Lower lobe of right lung (tissue), 2 donors: ENCODE measurements around the gene VAX1. TPM values are rescaled to one million over a fixed set of nuclear protein-coding genes. Genes with fewer than 3 reads are reported as not detected.
A peak's percentile ranks its signal among the peaks of the same experiment; 100 is the strongest.
"Not testable (repeated sequence)": the region's sequence is repeated elsewhere in the genome, so short reads cannot be mapped to it uniquely, and the experiment has no call there.

Experiments used
- ATAC-seq, 2 donors: fragments of 200-7000 bp; cut with Tn5 transposase; one replicate each; pipeline ENCODE4 v1.9.1; 2020 to 2022; ENCODE audit warnings: mild to moderate bottlenecking in 2 of 2, moderate library complexity in 2 of 2
- DNase-seq: peaks from one replicate; pipeline ENCODE4 v3.0.0-alpha.2; 2020
- H3K27ac ChIP-seq: fragments of 200-600 bp; one replicate; pipeline ENCODE4 v1.8.0; 2022
- H3K27me3 ChIP-seq: fragments of 200-600 bp; one replicate; pipeline ENCODE4 v1.8.0; 2022; ENCODE audit warnings: low read depth
- H3K36me3 ChIP-seq: fragments of 200-600 bp; one replicate; pipeline ENCODE4 v1.8.0; 2022; ENCODE audit warnings: mild to moderate bottlenecking
- H3K4me1 ChIP-seq: fragments of 200-600 bp; one replicate; pipeline ENCODE4 v1.8.0; 2022
- H3K4me3 ChIP-seq: fragments of 200-600 bp; one replicate; pipeline ENCODE4 v1.8.0; 2022; ENCODE audit warnings: mild to moderate bottlenecking
- H3K9me3 ChIP-seq: fragments of 200-600 bp; one replicate; pipeline ENCODE4 v1.8.0; 2022
- intact Hi-C: fragments of 100-400 bp; cut with DNase I; formaldehyde crosslinking; loops from one replicate; pipeline ENCODE4 v1.11.0; 2022
- long read RNA-seq: library from polyadenylated mRNA; unstranded; transcript quantifications from one replicate; pipeline ENCODE4 v2.0.0, GENCODE V29; 2021
- total RNA-seq: library from RNA; stranded (reverse); fragmentation: NEBNext Ultra II Directional; extraction: Animal tissue kit (Norgen Biotek cat#: 25700); gene quantifications from one replicate; pipeline ENCODE4 v1.2.1, GENCODE V29; 2021
- TF ChIP-seq, protein P1 (sequence below): fragments of 200-600 bp; IDR thresholded peaks from one replicate; pipeline ENCODE4 v1.8.0; 2022; ENCODE audit warnings: antibody characterized with exemption, mild to moderate bottlenecking
- donor health status: DM: no; HTN: yes; CAD: no; lungs with severe emphysema.

The VAX1 gene, protein sequence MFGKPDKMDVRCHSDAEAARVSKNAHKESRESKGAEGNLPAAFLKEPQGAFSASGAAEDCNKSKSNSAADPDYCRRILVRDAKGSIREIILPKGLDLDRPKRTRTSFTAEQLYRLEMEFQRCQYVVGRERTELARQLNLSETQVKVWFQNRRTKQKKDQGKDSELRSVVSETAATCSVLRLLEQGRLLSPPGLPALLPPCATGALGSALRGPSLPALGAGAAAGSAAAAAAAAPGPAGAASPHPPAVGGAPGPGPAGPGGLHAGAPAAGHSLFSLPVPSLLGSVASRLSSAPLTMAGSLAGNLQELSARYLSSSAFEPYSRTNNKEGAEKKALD
- not detected for total RNA-seq
- long read RNA-seq, result 0 reads

DNA sequence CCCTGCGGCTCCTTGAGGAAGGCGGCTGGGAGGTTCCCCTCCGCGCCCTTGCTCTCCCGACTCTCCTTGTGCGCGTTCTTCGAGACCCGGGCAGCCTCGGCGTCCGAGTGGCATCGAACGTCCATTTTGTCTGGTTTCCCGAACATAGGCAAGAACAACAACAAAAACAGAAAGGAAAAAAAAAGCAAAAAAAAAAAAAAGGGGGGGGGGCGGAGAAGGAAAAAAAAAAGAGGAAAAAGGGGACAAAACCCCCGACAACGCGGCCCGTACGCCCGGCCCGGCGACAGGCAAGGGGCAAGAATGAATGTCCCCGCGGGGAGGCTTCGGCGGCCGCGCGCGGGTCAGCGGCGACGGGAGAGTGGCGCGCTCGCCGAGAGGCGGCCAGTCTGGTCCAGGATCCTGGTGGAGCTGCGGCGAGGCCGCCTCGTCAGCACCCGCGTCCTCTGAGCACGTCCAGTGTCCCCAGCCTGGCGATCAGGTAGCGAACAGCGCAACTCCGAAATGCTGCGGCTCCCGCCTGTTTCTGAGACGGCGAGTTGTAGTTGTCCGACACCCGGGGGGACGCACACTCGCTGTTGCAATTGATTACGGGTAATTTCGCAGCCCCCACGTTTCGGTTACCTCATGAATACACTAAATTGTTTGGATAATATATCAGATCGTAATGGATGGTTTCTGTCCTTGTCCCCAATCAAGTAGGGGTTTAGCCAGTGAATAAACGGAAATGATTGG lies at the start of gene VAX1:
VAX1 (minus strand) TSS at position 360 of the 732 bp plus-strand sequence; CDS start at position 146, 214 bp downstream.
- H3K27me3 ChIP-seq, result peaks cover 96% of the 10 kb centered on the region
- ATAC-seq, result no peak

DNA sequence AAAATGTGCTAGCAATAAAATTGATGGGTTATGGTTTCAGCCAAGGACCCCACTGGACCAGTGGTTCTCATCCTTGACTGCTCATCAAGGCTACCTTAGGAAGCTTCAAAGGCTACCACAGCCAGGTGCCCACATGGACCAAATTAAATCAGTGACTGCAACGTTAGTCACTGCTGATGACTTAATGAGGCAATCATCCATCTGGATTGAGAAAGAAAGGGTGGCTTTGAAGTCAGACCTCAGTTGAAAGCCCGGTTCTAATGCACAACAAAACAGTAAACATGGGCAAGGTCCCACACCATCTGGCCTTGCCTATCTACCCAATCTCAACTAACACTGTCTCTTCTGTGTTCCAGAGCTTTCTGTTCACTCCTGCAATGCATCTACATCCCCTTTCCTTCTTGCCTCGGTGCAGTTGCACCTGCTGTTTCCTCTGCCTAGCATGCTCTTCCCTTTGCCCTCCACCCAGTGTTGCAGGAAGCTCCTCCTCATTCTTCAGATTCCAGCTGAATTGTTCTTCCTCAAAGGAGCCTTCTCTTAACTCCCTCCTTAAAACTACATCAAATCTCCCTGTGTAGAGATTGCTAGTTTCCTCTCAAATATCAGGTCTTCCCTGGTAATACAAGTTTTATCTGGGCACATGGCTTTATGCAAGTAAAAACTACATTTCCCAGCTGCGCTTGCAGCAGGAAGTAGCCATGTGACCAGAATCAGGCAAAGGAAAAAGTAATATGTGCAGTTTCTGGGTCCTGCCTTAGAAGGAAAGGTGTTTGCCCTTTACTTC lies 49.0 kb upstream of the VAX1 start:
- no peaks in the 10 kb centered on the region for H3K4me1 ChIP-seq
- no peaks in the 10 kb centered on the region for H3K27me3 ChIP-seq
- no peak overlapping the region for H3K27ac ChIP-seq
- H3K9me3 ChIP-seq, result no peaks in the 10 kb centered on the region
- intact Hi-C loops, result no loop called here
- ATAC-seq, result no peak
- H3K4me3 ChIP-seq, result no peak overlapping the region
- DNase-seq, result no peak
- H3K36me3 ChIP-seq, result no peaks in the 10 kb centered on the region
- TF ChIP-seq, protein P1, sequence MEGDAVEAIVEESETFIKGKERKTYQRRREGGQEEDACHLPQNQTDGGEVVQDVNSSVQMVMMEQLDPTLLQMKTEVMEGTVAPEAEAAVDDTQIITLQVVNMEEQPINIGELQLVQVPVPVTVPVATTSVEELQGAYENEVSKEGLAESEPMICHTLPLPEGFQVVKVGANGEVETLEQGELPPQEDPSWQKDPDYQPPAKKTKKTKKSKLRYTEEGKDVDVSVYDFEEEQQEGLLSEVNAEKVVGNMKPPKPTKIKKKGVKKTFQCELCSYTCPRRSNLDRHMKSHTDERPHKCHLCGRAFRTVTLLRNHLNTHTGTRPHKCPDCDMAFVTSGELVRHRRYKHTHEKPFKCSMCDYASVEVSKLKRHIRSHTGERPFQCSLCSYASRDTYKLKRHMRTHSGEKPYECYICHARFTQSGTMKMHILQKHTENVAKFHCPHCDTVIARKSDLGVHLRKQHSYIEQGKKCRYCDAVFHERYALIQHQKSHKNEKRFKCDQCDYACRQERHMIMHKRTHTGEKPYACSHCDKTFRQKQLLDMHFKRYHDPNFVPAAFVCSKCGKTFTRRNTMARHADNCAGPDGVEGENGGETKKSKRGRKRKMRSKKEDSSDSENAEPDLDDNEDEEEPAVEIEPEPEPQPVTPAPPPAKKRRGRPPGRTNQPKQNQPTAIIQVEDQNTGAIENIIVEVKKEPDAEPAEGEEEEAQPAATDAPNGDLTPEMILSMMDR, result no peak

More for the DNA sequence above, at the start of gene VAX1:
- no peak for DNase-seq
- H3K27ac ChIP-seq, result no peak within 1 kb of the TSS
- no peaks in the 10 kb centered on the region for H3K36me3 ChIP-seq
- intact Hi-C loops, result no loop called here
- no peaks in the 10 kb centered on the region for H3K9me3 ChIP-seq
- peaks cover 33% of the 10 kb centered on the region for H3K4me1 ChIP-seq
- TF ChIP-seq, protein P1, result no peak
- H3K4me3 ChIP-seq, result peak within 1 kb of the TSS; percentile 33

DNA sequence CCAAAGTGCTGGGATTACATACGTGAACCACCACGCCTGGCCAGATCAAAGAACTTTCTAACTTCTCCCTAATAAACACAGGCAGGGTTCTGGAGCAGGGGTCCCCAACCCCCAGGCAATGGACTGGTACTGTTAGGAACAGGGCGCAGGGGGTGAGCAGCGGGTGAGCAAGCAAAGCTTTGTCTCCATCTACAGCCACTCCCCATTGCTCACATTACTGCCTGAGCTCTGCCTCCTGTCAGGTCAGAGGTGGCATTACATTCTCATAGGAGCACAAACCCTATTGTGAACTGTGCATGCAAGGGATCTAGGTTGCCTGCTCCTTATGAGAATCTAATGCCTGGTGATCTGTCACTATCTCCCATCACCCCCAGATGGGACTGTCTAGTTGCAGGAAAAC lies 47.7 kb upstream of the VAX1 start:
- H3K27me3 ChIP-seq, H3K9me3 ChIP-seq, ATAC-seq, intact Hi-C loops, H3K4me1 ChIP-seq, H3K36me3 ChIP-seq, H3K27ac ChIP-seq, H3K4me3 ChIP-seq, DNase-seq: not testable (repeated sequence)

DNA sequence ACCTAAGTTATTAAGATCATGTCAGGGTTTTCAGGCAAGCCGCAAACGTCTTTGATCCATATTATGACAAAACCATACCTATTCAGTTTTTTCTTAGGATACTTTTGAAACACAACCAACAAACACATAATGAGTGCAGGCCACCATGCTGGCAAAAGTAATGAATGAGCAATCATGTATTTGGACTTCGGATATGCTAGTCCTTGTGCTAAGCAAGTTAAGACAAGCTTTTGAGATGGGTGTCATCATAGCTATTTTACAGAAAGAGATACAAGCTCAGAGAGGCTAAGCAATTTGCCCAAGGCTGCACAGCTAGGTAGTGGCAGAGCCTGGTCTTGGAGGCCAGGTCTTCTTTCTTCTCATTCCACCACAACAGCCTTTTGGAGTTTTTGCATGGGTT lies 46.8 kb upstream of the VAX1 start:
- Histone ChIP-seq H3K9me3 (no peaks in the 10 kb centered on the region), H3K27ac (no peak overlapping the region), H3K36me3 (no peaks in the 10 kb centered on the region), H3K4me1 (no peaks in the 10 kb centered on the region), H3K27me3 (peaks cover 13% of the 10 kb centered on the region), H3K4me3 (no peak overlapping the region)
- intact Hi-C loops, result no loop called here
- no peak for DNase-seq
- TF ChIP-seq, protein P1, result no peak
- no peak for ATAC-seq

DNA sequence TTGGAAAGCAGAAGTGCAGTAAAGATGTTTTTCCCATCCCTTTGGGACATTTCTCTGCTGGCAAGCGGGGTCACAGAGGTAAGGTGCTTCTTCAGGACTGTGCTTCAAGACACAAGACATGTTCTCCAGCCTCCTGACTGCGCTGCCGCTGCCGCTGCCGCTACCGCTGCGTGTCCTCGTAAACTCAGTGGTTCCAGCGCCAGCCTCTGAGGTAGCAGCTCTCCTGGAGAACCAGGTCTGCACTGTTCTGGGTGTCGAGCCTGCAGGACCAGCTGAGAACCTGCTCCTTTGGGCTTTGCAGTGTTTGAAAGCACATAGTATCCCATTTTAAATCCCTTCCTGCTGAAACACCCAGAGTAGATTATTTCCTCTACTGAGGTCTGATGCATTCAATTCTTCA lies 46.2 kb upstream of the VAX1 start:
- Histone ChIP-seq H3K9me3 (no peaks in the 10 kb centered on the region), H3K4me3 (no peak overlapping the region), H3K27ac (no peak overlapping the region), H3K4me1 (no peaks in the 10 kb centered on the region), H3K36me3 (no peaks in the 10 kb centered on the region), H3K27me3 (peaks cover 19% of the 10 kb centered on the region)
- no peak for DNase-seq
- intact Hi-C loops, result no loop called here
- TF ChIP-seq, protein P1, result no peak
- no peak for ATAC-seq
